Keratinocyte (primary cell): ENCODE results near the gene PGAM1.

ENCODE experiments used
- EZH2 ChIP-seq: IDR thresholded peaks from one replicate; pipeline ENCODE4 v1.6.1; 2012; ENCODE audit warnings: inconsistent platforms, mild to moderate bottlenecking, low read length, moderate library complexity
- TF ChIP-seq, protein P1 (sequence below), 3 experiments: IDR thresholded peaks in 1 of 3; conservative IDR thresholded peaks in 1 of 3; optimal IDR thresholded peaks in 1 of 3; 2 replicates in 2 of 3; 3 replicates in 1 of 3; pipeline versions ENCODE3 to v1.5.1; 2011; ENCODE audit warnings: low read length in 3 of 3, mild to moderate bottlenecking in 3 of 3, moderate library complexity in 2 of 3, control low read depth in 1 of 3, inconsistent platforms in 1 of 3; ENCODE audit not compliant: insufficient read depth in 2 of 3; ENCODE audit errors: extremely low read depth in 1 of 3

DNA sequence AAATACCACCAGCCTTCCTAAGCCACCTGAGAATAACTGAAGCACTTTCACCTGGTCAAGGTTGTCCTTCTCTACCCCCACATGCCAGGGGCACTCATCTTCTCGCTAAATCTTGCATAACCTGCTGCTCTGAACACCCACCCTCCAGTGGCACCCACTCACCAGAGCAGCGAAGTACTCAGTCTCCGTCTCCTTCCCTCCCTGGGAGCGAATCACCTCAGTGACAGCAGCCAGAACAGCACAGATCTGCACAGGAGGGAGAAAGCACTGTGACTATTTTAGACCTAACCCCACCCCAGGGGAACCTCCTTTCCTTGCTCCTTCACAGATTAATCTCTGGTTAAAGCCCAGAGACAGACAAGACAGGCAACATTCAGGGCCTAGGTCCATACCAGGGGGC, 29.9 kb upstream of the PGAM1 start:
- TF ChIP-seq, protein P1, sequence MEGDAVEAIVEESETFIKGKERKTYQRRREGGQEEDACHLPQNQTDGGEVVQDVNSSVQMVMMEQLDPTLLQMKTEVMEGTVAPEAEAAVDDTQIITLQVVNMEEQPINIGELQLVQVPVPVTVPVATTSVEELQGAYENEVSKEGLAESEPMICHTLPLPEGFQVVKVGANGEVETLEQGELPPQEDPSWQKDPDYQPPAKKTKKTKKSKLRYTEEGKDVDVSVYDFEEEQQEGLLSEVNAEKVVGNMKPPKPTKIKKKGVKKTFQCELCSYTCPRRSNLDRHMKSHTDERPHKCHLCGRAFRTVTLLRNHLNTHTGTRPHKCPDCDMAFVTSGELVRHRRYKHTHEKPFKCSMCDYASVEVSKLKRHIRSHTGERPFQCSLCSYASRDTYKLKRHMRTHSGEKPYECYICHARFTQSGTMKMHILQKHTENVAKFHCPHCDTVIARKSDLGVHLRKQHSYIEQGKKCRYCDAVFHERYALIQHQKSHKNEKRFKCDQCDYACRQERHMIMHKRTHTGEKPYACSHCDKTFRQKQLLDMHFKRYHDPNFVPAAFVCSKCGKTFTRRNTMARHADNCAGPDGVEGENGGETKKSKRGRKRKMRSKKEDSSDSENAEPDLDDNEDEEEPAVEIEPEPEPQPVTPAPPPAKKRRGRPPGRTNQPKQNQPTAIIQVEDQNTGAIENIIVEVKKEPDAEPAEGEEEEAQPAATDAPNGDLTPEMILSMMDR (optimal IDR thresholded peaks at IDR 0.05 in 1 of 3, IDR thresholded peaks at IDR 0.05 in 1 of 3, conservative IDR thresholded peaks at IDR 0.05 in 1 of 3; ENCODE audit: extremely low read depth in 1 of 3, insufficient read depth in 2 of 3, low read length in 3 of 3) = no peak
- TF ChIP-seq EZH2 = no peak
